Naive thymus-derived CD8-positive, alpha-beta T cell (primary cell): ENCODE results near the gene S100A10. TPM values are rescaled to one million over a fixed set of nuclear protein-coding genes. Genes with fewer than 3 reads are reported as not detected.

Source experiments
- ATAC-seq, 2 donors: fragments of 150-1000 bp; cut with Tn5 transposase in 1 of 2; sonication (Bioruptor Pico), chemical (Tn5 transposase) in 1 of 2; 1 replicate in 1 of 2; 2 replicates in 1 of 2; pipeline ENCODE4 v1.10.0; 2021; ENCODE audit warnings: mild to moderate bottlenecking in 2 of 2, moderate library complexity in 2 of 2
- POLR2A ChIA-PET: fragments of 350-600 bp; sonication (Branson Sonifier 250); formaldehyde crosslinking; loops from one replicate; lab custom pipeline; 2021; ENCODE audit warnings: antibody characterized with exemption; lab: Charles Lee
- DNase-seq, 10 donors: peaks; one replicate each; pipeline versions ENCODE4 v3.0.0 to v3.0.0-alpha.2; 2020 to 2022
- H3K27ac Mint-ChIP-seq, 10 donors: one replicate each; pipeline ENCODE4 v1.8.0; 2020 to 2022; ENCODE audit warnings: mild to moderate bottlenecking in 10 of 10, mixed read lengths in 10 of 10, moderate library complexity in 4 of 10, inconsistent platforms in 1 of 10
- H3K27me3 Mint-ChIP-seq, 5 donors: one replicate each; pipeline ENCODE4 v1.8.0; 2021 to 2022; ENCODE audit warnings: mixed read lengths in 5 of 5
- H3K36me3 Mint-ChIP-seq, 3 donors: one replicate each; pipeline ENCODE4 v1.8.0; 2020 to 2022; ENCODE audit warnings: mixed read lengths in 3 of 3, mild to moderate bottlenecking in 2 of 3, inconsistent platforms in 1 of 3
- H3K4me1 Mint-ChIP-seq, 4 donors: one replicate each; pipeline ENCODE4 v1.8.0; 2021 to 2022; ENCODE audit warnings: mixed read lengths in 4 of 4
- H3K4me3 Mint-ChIP-seq, 10 donors: one replicate each; pipeline ENCODE4 v1.8.0; 2020 to 2022; ENCODE audit warnings: mild to moderate bottlenecking in 10 of 10, mixed read lengths in 10 of 10, moderate library complexity in 6 of 10, inconsistent platforms in 1 of 10
- H3K9me3 Mint-ChIP-seq, 9 donors: one replicate each; pipeline ENCODE4 v1.8.0; 2020 to 2022; ENCODE audit warnings: mixed read lengths in 9 of 9, mild to moderate bottlenecking in 3 of 9, inconsistent platforms in 1 of 9, moderate library complexity in 1 of 9
- polyA plus RNA-seq, 3 donors: library from polyadenylated mRNA; unstranded; fragments of 300-500 nt; fragmentation: Illumina TruSeq; gene quantifications; one replicate each; pipeline ENCODE4 v1.2.3, GENCODE V29; 2021
- total RNA-seq, 8 experiments: library from RNA in 2 of 8; stranded (reverse) in 2 of 8; gene quantifications; one replicate each; pipeline ENCODE4 v1.2.3 and lab custom pipeline; 2021 to 2026

Gene S100A10
- total and polyA plus RNA-seq, 5 experiments from 2014 or later, result 198 to 783 (median 629) TPM

GRCh38 chr1:151936653-151937052, 57.0 kb downstream of the S100A10 start:
- POLR2A ChIA-PET, result no interaction called here
- Mint-ChIP-seq H3K9me3 (no peaks in the 10 kb centered on the region), H3K36me3 (no peaks in the 10 kb centered on the region), H3K27ac (no peak overlapping the region), H3K4me1 (peaks cover 0 to 6% (median 2%) of the 10 kb centered on the region in 4 donors), H3K27me3 (peaks cover 0 to 4% (median 2%) of the 10 kb centered on the region in 5 donors), H3K4me3 (no peak overlapping the region)
- ATAC-seq (no peak), DNase-seq (no peak)

DNA sequence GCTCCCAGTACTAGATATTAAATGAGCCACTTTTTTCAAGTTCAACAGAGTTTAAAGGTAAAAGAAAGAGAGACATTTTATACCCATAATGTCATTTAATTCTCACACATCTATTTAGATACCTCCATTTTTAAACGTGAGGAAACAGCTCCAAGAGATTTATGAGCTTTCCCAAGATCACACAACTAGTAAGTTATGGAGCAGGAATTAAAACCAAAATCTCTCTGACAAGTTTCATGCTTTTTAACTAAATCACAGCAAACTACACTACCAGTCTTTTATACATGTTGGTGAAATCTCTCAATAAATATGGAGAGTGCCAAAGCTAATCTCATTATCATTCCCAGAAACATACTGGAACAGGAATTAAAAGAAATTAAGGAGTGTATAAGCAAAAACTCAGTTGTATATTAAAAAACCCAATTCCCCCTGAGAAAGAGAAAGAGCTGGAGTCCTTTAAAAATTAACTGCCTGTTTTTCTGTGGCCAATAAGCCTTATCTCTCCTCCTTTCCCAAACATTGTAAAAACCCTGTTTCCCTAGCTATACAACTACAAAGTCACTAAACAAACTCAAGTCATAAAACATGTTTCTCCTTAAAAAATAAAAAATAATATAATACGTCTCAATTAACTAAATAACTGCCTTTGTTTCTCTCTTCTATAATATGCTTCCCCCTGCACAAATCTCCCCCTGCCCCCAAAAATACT, 57.6 kb downstream of the S100A10 start:
- no peak overlapping the region for H3K4me3 Mint-ChIP-seq
- H3K36me3 Mint-ChIP-seq, result no peaks in the 10 kb centered on the region
- no peak for ATAC-seq
- POLR2A ChIA-PET, result interaction anchor here (1.2 kb wide), 1 partner anchor 29 kb away, joined by 3 read pairs; no protein-coding TSS in a partner anchor
- H3K27ac Mint-ChIP-seq, result no peak overlapping the region
- H3K4me1 Mint-ChIP-seq, result peaks cover 0 to 4% (median 2%) of the 10 kb centered on the region in 4 donors
- no peaks in the 10 kb centered on the region for H3K9me3 Mint-ChIP-seq
- no peak for DNase-seq
- H3K27me3 Mint-ChIP-seq, result peaks cover 0 to 4% (median 0%) of the 10 kb centered on the region in 5 donors

GRCh38 chr1:151935154-151935553, 58.5 kb downstream of the S100A10 start:
- ATAC-seq (no peak), DNase-seq (no peak)
- H3K4me1 Mint-ChIP-seq, result peaks cover 0 to 4% (median 0%) of the 10 kb centered on the region in 4 donors
- no peak overlapping the region for H3K4me3 Mint-ChIP-seq
- H3K27ac Mint-ChIP-seq, result no peak overlapping the region
- H3K27me3 Mint-ChIP-seq, result peaks cover 0 to 4% (median 0%) of the 10 kb centered on the region in 5 donors
- H3K9me3 Mint-ChIP-seq, result no peaks in the 10 kb centered on the region
- H3K36me3 Mint-ChIP-seq, result no peaks in the 10 kb centered on the region
- POLR2A ChIA-PET, result interaction anchor here (1.2 kb wide), 1 partner anchor 28 kb away, joined by 3 read pairs; no protein-coding TSS in a partner anchor

GRCh38 chr1:151934048-151934493, 59.6 kb downstream of the S100A10 start:
- Mint-ChIP-seq H3K9me3 (no peaks in the 10 kb centered on the region), H3K4me3 (no peak overlapping the region)
- POLR2A ChIA-PET, result no interaction called here

More at GRCh38 chr1:151934048-151934493, 59.6 kb downstream of the S100A10 start:
- ATAC-seq (peak; percentile 79 to 95), DNase-seq (peak in 9 of 10 donors; percentile 11 to 68 (median 46))
- peaks cover 0 to 4% (median 0%) of the 10 kb centered on the region in 4 donors for H3K4me1 Mint-ChIP-seq
- H3K27ac Mint-ChIP-seq, result no peak overlapping the region
- H3K36me3 Mint-ChIP-seq, result no peaks in the 10 kb centered on the region
- peaks cover 0 to 4% (median 0%) of the 10 kb centered on the region in 5 donors for H3K27me3 Mint-ChIP-seq

Other genes with a start within 250 kb of the S100A10 start
- gene MRPL9, start 230.4 kb downstream of the S100A10 start, total RNA-seq, result 100 to 1,000 TPM in 1 of 2 experiments, 10 to 100 TPM in 1; 97.9 to 110 TPM
- gene MRPL9, start 230.4 kb downstream of the S100A10 start, polyA plus RNA-seq, result 100 to 1,000 TPM; 125 to 137 (median 127) TPM
- gene TDRKH, start 203.4 kb downstream of the S100A10 start, total RNA-seq, result 10 to 100 TPM; 20.5 to 23.2 TPM
- 10 to 100 TPM; 14.7 to 15.9 (median 14.9) TPM for gene TDRKH, start 203.4 kb downstream of the S100A10 start, polyA plus RNA-seq
- gene LINGO4, start 188.4 kb downstream of the S100A10 start, total RNA-seq, result not detected
- not detected for gene LINGO4, start 188.4 kb downstream of the S100A10 start, polyA plus RNA-seq
- gene RORC, start 162.1 kb downstream of the S100A10 start, total RNA-seq, result not detected
- gene RORC, start 162.1 kb downstream of the S100A10 start, polyA plus RNA-seq, result under 1 TPM in 1 of 3 donors, not detected in 2; 0.06 TPM
- under 1 TPM in 1 of 2 experiments, not detected in 1; 0.21 TPM for gene C2CD4D, start 154.0 kb downstream of the S100A10 start, total RNA-seq
- under 1 TPM; 0.19 to 0.65 (median 0.26) TPM for gene C2CD4D, start 154.0 kb downstream of the S100A10 start, polyA plus RNA-seq
- not detected for gene THEM5, start 140.1 kb downstream of the S100A10 start, total RNA-seq
- gene THEM5, start 140.1 kb downstream of the S100A10 start, polyA plus RNA-seq, result not detected
- 100 to 1,000 TPM; 154 to 166 TPM for gene THEM4, start 84.3 kb downstream of the S100A10 start, total RNA-seq
- 100 to 1,000 TPM in 2 of 3 donors, 10 to 100 TPM in 1; 82.2 to 116 (median 103) TPM for gene THEM4, start 84.3 kb downstream of the S100A10 start, polyA plus RNA-seq
- 10 to 100 TPM; 88.6 to 95.4 TPM for gene S100A11, start 43.1 kb upstream of the S100A10 start, total RNA-seq
- gene S100A11, start 43.1 kb upstream of the S100A10 start, polyA plus RNA-seq, result 100 to 1,000 TPM in 1 of 3 donors, 10 to 100 TPM in 2; 62.0 to 124 (median 74.6) TPM
- not detected for gene TCHHL1, start 95.2 kb upstream of the S100A10 start, total RNA-seq
- not detected for gene TCHHL1, start 95.2 kb upstream of the S100A10 start, polyA plus RNA-seq
- not detected for gene TCHH, start 121.6 kb upstream of the S100A10 start, total RNA-seq
- gene TCHH, start 121.6 kb upstream of the S100A10 start, polyA plus RNA-seq, result not detected
- not detected for gene RPTN, start 165.4 kb upstream of the S100A10 start, total RNA-seq
- gene RPTN, start 165.4 kb upstream of the S100A10 start, polyA plus RNA-seq, result not detected
- gene HRNR, start 230.3 kb upstream of the S100A10 start, total RNA-seq, result under 1 TPM in 1 of 2 experiments, not detected in 1; 0.10 TPM
- gene HRNR, start 230.3 kb upstream of the S100A10 start, polyA plus RNA-seq, result under 1 TPM in 1 of 3 donors, not detected in 2; 0.03 TPM